Stimulated activated CD4-positive, alpha-beta T cell treated with anti-CD3 and anti-CD28 coated beads, Interleukin-15, amount 100 ng/mL, for 1 hour (primary cell): Measurements from ENCODE around the gene MRGPRF.

Experiments
- DNase-seq, 2 donors: peaks; one replicate each; pipeline ENCODE4 v3.0.0-alpha.2; 2020; ENCODE audit warnings: low read depth in 1 of 2, low spot score in 1 of 2

The MRGPRF gene

DNA sequence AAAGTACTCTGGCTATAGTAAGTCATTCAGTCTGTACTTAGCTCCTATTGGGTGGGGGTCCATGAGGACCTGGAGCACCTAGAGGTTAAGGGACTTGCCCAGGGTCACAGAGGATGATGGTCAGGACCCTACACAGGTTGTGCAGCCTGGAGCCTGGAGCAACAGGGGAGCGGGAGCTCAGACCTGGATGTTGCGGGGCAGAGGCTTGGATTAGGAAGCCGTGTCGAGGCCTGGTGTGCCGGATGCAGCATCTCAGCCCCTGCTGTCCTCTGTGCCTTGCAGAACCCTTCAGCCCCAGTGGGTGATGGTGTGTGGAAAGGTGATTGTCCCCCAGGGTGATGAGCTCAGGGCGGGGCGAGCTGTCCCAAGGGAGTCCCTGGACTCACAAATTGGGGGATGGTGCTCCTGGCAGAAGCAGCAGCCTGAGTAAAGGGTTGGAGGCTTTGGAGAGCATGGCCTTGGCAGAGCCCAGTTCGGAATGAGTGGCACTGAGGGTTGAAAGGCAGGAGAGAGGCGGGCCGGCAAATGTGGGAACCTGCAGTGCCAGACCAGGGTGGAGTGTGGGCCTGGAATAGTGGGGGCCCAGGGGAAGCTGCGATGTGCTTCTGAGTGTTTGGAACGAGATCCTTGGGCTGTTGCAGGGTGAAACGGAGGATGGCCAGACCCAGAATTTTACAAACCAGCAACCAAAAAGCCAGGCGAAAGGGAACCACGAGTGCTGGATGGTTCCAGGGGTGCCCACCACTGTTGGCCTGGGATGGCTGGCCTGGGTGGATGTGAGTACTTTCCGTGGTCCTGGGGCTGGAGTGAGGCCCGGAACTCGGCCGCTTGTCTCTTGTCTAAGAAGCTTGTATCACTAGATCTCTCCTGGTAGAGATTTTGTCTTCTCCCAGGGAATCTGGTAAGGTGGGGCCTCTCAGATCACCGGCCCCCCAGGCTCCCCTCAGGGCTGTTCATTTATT lies 38.6 kb upstream of the MRGPRF start:
- DNase-seq, result no peak

DNA sequence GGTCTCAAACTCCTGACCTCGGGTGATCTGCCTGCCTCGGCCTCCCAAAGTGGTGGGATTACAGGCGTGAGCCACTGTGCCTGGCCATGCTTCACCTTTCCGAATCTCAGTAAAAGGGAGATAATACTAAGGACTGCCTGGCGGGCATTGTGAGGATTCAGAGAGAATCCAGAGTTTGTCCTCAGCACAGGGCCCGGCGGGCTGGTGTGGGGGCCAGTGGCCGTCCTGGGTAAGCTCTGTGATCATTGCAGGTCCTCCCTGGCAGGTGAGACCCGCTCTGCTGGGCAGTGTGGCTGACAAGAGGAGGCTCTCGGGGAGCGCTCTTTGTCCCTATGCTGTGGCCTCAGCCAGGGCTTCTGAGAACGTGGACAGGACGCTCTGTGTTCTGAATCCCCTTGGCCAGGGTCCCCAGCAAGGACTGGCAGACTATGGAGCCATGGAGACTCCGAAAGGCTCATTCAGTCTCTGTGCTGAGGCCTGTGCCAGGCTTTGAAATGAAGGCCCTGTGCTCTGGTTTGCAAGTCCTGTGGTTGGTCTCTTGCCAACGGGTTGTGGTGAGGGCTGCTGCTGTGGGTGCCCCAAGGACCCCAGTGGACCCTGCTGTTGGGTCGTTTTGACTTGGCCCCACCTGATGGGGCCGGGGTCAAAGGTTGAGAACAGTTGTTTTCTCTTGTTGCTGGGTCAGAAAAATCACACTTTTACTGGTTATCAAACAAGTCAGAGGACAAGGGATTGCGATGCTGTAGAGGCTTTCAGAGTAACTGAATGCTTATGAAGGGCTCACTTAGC lies 37.7 kb upstream of the MRGPRF start:
- no peak for DNase-seq

DNA sequence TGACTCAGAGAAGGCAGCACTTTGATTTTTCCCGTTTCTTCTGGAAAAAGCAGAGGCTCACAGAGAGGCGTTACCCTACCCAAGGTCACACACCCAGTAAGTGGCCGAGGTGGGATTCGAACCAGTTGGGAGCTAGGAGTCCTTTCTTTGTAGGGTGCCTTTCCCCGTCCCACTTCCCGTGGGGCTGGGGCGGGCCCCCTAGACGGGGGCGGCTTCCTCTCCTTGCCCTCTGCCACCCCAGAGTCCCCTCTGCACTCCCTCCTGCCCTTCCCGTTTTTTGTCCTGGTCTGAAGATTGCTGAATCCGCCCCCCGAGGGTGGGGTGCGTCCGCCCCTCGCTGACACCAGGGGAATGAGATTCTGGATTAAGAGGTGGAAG lies 36.4 kb upstream of the MRGPRF start:
- no peak for DNase-seq

DNA sequence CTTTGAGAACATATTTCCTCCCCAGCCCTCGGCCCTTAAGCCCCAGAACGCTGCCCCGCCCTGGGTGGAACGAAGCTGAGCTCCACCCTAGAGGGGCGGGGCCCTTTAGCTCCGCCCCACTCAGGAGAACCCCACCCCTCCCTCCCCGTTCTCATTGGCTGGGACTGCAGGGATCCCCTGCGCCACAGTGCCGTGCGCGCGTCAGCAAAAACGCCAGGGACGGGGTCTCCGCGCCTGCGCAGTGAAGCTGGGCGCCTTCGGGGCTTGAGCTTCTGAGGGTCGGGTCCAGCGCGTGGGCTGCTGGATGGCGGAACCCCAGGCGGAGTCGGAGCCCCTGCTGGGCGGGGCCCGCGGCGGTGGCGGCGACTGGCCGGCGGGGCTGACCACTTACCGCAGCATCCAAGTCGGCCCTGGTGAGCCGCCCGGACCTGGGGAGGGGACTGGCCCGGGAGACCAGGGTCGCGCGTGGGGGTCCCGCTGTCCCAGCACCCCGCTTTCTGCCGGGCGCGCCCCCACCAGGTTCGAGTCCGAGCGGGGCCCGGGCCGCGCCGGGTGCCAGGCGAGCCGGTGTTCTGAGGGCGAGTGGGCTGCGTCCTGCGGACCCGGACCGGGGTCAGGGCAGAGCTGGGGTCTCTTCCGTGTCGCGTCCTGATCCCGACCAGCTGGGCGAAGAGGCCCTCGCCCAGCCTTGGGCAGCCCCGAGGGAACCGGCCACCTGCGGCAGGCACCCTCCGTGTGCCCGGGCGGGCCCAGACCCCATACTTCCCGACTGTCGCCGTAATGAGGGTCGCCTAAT lies 35.8 kb upstream of the MRGPRF start, which contains the start of gene TPCN2:
TSS of gene TPCN2 (plus strand) at position 239 of the 796 bp plus-strand sequence. CDS start at position 305, 66 bp downstream.
- peak; percentile 85 to 86 for DNase-seq

DNA sequence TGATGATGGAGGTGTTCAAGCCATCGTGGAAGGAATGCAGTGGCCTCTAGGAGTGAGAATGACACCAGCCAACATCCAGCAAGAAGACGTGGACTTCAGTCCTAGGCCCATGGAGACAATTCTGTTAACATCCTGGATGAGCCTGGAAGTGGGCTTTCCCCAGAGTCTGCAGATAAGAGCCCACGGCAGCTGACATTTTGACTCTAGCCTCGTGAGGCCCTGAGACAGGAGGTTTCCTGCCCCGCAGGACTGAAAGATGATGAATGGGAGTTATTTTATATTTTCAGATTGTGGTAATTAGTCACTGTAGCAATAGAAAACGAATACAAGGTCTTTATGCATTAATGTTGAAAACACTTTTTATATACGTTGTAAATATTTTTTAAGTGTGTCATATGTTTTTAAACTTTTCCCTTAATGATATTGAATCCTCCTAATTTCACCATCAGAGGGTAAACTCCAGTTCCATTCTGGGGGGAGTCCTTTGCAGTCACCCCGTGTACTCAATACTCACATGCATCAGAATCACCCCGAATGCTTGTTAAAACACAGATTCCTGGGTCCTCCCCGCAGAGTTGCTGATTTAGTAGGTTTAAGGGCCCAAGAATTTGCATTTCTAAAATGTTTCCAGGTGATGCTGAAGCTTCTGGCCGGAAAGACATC lies 35.1 kb upstream of the MRGPRF start:
- no peak for DNase-seq

DNA sequence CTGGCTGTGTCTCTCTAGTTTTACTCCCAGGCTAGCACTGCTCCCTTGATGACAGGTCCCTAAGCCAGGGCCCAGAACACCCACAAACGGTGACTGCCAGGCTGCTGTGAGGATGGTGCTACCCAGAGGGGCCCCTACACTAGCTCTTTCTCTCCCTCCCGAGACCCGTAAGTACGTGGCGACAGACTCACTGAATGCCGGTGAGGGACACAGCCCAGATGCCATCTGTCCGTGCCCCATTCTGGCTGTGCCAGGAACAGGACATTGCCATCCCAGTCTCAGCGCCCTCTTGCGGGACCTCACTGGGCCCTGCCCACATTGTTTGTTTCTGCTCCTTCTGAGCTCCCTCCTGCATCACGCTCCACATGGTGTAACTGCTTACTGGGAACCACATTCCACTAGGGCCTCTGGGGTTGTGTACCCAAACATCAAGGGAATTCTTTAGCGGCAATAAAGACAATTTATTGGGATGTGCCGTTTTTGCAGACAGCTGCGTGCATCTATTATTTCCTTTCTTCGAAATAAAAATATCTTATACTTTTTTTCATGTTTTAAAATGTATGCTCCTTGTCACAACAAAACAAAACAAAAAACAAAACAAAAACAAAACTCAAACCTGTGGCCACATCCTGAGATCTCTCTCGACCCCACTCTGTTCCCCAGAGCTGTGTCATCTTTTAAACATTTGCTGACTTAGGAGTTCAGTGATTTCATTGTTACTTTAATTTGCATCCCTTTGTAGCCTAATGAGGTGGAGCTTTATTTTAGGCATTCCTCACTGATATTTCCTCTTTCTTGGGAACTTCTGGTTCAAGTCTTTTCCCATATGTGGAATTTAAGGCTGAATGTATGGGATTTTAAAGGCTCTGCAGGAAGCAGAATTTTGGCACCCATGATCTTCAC lies 31.3 kb upstream of the MRGPRF start:
- DNase-seq, result no peak

DNA sequence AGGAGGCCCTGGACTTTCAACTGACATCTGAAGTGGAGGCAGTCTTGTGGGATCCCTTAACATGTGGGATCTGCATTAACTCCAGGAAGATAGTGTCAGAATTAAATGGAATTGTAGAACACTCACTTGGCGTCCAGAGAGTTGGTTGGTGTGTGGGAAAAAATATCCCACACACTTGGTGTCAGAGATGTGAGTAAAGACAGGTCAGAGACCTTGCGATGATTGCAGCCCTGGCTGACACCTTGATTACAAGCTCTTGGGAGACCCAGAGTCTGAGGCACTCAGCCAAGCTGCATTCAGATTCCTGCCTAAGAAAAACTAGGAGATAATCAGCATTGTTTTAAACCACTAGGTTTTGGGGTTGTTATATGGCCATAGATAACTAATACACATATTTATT lies 28.5 kb upstream of the MRGPRF start:
- DNase-seq, result no peak

DNA sequence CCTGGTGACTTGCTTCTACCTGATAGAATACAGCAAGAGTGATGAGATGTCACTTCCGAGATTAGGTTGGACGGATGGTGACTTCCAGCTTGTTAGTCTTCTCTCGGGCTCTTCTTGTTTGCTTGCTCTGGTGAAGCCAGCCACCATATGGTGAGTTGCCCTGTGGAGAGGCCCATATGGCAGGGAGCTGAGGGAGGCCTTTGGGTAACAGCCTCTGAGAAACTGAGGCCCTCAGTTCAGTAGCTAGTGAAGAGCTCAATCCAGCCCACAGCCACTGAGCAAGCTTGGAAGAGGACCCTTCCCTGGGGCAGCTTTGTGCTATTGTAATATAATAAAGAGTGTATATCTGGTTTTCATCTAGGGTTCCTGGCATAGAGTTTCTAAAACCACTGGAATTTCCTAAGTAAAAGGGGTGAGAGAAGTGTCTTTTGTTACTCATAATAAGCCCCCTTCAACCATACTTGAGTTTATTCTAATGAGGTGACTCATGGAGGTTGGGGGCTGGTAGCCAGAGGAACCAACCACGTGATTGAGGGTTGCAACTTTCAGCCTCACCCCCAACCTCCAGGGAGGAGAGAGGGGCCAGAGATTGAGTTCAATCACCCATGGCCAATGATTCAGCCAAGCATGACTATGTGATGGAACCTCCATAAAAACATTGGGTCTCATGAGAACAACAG lies 27.7 kb upstream of the MRGPRF start:
- no peak for DNase-seq

DNA sequence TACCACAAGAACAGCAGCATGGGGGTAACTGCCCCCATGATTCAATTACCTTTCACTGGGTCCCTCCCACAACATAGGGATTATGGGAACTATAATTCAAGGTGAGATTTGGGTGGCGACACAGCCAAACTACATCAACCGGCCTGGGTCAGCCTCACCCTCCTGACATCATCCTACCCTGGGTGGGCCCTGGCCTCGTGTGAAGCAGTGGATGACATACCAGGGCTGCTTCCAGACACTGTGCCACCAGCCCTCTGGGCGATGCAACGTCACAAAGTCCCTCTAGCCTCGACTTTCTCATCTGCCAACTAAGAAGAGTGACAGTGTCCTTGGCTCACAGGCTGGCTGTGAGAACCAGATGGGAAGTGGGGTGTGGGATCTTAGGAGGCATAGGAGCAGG lies 27.0 kb upstream of the MRGPRF start:
- DNase-seq, result no peak

DNA sequence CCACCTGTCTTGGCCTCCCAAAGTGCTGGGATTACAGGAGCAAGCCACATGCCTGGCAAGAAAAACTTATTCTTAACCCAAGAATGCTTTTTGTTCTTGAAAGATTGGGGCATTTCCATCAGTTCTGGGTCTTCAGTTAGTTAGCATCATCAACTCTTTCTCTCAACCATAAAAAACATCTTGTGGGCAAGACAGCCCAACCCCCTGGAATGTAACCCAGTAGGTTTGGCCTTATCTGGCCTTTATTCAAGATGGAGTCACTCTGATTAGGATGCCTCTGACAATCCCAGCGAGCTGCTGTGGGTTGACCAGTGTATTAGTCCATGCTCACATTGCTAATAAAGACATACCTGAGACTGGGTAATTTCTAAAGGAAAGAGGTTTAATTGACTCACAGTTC lies 26.5 kb upstream of the MRGPRF start:
- no peak for DNase-seq

DNA sequence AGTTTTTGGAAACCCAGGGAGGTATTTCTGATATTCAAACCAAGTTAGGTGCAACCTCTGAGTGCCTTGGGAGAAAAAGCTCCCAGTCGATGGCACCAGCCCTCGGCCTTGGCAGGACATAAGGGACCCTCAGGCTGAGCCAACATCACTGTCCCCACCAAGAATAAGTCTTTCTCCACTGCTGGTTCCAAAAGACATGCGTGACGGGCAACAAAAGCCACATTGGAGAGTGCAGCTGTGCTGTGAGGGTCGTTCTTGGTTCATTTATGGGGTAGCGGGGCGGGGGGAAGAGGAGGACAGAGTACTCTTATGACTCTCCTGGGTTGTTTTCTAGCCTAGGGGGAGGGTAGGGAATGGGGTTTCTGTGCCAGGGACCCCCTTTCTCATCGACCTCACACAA lies 24.5 kb upstream of the MRGPRF start:
- DNase-seq, result no peak

DNA sequence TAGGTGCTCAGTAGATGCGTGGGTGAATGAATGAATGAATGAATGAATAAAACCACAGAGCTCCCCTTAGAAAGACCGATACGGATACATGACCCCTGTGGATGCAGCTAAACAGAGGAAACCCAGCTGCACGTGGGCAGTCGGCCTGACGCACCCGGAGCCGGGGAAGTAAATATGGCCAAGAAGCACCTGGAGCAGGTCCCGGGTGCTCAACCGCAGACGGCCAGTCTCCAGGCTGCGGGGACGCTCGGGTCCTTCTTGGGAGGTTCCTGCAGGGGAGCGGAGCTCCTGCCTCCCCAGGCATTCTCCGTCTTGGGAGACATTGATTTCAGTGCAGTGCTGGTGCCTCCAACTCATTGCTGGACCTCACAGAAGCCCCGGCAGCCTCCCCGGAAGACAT lies 24.0 kb upstream of the MRGPRF start:
- no peak for DNase-seq

DNA sequence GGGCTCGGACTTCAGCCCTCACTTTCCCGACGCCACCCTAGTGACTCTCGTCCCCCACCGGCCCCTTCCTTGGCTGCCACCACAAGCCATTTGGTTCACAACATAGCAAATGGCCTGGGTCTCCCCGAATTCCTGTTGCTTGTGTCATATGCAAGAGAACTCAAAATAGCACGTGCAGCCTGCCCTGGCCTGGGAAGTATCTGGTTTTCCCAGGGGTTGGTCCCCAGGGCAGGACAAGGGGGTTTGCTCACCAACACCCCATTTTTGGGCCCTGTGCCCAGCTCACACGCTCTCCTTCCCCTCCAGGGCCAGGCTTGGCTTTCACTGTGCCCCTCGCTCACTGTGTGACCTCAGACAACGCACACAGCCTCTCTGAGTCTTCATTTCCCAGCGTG lies 22.9 kb upstream of the MRGPRF start:
- no peak for DNase-seq

DNA sequence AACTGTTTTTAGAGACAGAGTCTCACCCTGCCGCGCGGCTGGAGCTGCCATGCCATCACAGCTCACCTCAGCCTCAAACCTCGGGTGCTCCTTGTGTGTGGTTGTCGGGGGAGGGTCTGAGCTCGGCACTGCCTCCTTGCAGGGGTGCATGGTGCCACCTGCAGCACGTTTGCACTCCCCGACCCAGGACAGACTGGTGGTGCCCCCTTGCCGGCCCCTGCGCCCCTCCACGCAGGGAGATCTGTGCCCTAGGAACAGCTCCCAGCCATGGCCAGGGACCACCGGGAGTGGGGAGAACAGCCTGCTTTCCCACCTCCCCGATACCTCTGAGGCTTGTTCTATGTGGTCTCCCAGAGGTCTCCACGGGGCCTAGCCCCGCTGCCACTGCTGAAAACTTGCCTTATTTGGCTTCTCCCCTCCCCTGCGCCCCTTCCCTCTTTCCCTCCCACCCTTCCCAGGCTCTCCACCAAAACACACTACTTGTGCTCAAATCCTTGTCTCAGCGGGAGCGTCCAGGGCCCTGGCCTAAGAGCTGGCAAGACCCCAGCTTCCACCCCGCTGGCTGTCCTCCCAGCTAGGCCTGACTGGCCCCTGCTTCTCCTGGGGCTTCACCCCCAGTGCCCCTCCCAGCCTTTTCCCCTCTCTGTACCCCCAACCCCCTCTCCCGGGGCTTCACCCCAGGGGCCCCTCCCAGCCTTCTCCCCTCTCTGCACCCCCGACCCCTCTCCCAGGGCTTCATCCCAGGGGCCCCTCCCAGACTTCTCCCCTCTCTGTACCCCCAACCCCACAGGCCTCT lies 22.3 kb upstream of the MRGPRF start:
- DNase-seq, result no peak

DNA sequence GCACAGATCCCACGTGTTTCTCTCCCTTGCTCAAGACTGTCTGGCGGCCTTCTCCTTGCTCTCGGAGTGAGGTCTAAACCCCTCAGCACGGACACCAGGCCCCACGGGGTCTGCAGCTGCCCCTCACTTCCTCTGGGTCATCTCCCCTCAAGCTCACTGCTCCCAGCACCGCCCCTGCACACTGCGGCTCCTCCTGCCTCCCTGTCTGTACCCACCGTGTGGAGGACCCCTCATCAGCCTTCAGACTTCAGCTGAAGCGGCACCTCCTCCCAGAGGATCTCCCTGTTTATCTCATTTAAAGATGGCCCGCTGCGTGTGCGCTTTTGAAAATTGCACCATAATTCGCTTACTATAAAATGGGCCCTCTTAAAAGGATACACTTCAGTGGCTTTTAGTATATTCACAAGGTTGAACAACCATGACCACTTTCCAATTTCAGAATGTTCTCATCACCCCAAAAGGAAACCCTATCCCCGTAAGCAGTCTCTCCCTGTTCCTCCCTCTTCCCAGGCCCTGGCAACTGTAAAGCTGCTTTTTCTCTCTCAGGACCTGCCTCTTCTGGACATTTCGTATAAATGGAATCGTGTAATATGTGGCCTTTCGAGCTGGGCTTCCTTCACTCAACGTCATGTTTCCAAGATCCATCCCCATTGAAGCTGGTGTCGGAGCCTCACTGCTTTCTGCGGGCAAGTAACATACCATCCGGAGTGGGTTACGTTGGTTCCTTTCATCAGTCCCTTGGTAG lies 21.2 kb upstream of the MRGPRF start:
- DNase-seq, result no peak

DNA sequence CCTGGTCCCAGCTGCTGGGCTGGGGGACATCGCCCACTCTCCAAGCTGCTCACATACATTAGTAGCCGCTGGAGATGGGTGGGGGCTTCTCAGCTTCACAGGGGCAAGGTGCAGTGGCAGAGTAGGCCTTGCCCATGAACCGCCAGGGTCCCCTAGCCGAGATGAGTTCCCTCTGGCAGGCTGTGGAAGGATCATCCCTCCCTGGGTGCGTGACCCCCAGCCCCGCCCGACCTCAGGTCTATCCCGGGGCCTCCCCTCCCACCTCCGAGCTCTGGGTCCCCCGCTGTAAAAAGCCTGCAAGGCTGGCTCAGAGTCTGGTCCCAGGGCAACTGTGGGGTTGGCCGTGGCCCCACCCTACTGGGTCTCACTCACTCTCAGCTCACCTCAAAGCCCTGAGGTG lies 20.4 kb upstream of the MRGPRF start:
- DNase-seq, result no peak

DNA sequence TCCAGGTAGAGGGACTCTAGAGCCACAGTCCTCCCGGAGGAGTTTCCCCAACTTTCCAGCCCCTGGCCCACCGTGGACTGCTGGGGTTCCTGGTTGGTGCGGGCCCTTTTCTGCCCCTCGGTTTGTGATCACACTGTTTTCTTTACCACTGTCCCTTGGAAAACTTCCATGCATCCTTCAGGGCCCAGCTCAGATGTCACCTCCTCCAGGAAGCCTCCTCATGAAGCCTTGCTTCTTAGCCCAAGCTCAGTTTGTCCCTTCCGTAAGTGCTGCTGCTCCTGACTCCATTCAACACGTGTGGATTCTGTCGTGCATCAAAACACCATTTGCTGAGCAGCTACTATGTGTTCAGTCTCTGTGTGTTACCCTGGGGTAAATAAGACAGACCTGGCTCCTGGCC lies 19.8 kb upstream of the MRGPRF start:
- no peak for DNase-seq

DNA sequence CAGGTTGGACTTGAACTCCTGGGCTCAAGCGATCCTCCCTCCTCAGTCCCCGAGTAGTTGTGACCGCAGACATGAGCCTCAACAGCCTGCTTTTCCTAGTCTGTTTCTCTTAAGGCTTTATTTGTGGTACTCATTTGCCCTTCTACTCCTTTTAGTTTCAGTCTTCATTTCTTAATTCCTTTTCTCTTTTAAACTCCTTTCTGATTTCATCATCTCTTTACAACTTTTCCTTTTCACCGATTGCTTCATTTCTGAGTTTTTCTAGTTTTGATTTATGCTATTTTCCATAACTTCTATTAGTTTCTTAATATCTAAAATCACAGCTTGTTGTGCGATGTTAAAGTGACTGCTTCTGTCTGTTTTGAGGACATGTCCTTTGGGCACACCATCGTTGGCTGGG lies 17.3 kb upstream of the MRGPRF start:
- no peak for DNase-seq
